Testis (tissue), 2 donors: Measurements from ENCODE around the gene GDF9.

Source experiments
- CTCF ChIP-seq, 3 experiments: fragments of 450-650 bp in 2 of 3; fragments of 200-600 bp in 1 of 3; sonication (generic) in 1 of 3; IDR thresholded peaks; one replicate each; pipeline ENCODE4 v1.5.1; 2016 to 2019; ENCODE audit warnings: antibody characterized with exemption in 3 of 3, mild to moderate bottlenecking in 2 of 3, moderate library complexity in 1 of 3
- POLR2A ChIP-seq: fragments of 450-650 bp; IDR thresholded peaks from one replicate; pipeline ENCODE4 v1.6.1; 2017; ENCODE audit warnings: antibody characterized with exemption, mild to moderate bottlenecking, moderate library complexity

DNA sequence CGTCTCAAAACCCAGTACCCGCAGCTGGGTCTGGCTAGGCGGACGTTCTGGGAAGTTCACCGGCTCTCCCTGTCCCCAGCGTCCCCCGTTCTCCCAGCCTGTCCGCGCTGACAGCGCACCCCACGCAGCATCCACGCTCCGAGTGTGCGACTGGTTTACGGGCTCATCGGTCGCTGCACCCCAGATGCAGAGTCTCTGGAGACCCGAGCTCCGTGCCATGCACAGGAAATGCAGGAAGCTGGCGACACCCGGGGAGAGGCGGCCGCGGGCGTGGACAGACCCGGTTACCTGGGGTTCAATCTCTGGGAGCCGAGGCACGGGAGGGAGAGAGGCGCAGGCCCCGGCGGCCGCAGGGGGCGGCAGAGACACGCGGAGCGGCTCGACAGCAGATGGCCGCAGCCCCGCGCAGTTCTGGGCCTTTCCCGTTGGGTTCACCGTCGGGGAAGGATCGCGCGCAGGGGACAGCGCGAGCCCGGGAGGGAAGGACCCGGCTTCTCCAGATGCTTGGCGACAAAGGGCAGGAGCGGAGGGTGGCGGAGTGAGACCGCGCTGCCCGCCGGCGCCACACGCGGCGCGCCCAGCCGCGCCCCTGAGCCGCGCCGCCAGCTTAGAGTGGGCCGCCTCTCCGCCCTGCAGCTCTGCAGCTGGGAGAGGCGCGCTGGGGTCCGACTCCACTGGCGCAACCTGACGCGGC, 36.4 kb downstream of the GDF9 start:
- TF ChIP-seq POLR2A (no peak), CTCF (IDR thresholded peaks at IDR 0.05) (peak; percentile 76 to 87 (median 87))
